GM18502 (cell line): ENCODE results near the gene GJC2.

ENCODE experiments used
- ATAC-seq: cut with Tn5 transposase; IDR thresholded peaks from one replicate; pipeline ENCODE4 v1.9.1; 2021; ENCODE audit warnings: mild to moderate bottlenecking; ENCODE audit not compliant: unreplicated experiment, poor library complexity

GJC2 gene

DNA sequence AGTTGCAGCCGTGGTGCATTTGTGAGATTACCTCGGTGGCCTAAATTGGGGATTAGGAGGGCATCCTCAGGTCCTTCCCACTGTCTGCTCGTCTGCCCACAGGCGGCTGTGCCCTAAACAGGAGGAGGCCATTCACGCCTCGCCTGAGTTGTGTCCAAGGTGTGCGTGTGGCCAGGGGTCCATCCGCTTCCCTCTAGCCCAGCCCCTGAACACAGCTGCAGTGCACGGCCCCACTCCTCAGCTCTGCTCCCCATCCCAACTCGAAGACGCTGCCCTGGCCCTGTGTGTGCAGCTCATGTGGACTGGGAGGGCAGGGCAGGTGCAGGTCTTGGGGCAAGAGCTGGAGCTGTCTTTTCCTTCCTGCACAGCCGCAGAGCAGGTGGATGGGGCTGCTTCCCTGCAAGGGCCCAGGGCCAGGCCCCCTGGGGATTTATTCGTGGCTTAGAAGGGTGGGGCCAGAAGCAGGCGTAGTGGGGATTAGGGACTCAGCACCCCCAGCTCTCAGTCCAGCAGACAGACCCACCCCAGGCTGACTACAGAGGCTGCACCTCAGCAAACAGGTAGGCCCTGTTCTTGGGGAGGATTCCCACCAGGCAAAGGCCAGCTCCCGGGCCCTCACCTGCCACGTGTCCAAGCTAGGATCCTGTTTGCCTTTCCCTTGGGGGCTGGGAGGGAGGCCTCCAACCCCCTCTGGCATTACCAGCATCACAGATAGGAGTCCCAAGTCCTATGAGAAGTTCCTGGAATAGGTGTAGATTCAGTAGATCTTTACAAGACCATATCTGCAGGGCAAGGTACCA lies 5.3 kb upstream of the GJC2 start:
- no peak for ATAC-seq

DNA sequence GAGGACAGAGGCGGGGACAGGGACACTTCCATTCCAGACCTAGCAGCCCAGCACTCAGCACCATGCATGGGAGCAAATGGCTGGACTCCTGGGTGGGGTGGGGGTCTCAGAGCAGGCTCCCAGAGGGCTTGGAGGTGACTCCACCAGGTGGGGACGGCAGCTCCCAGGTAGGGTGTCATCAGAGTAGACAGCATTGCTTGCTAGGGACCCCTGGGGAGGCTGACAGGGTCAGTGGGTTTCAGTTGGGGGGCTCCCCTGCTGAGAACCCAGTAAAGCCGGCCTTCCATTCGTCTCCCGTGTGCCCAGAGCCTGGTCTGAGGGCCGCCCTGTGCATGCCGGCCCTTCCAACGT lies 4.8 kb upstream of the GJC2 start:
- no peak for ATAC-seq

DNA sequence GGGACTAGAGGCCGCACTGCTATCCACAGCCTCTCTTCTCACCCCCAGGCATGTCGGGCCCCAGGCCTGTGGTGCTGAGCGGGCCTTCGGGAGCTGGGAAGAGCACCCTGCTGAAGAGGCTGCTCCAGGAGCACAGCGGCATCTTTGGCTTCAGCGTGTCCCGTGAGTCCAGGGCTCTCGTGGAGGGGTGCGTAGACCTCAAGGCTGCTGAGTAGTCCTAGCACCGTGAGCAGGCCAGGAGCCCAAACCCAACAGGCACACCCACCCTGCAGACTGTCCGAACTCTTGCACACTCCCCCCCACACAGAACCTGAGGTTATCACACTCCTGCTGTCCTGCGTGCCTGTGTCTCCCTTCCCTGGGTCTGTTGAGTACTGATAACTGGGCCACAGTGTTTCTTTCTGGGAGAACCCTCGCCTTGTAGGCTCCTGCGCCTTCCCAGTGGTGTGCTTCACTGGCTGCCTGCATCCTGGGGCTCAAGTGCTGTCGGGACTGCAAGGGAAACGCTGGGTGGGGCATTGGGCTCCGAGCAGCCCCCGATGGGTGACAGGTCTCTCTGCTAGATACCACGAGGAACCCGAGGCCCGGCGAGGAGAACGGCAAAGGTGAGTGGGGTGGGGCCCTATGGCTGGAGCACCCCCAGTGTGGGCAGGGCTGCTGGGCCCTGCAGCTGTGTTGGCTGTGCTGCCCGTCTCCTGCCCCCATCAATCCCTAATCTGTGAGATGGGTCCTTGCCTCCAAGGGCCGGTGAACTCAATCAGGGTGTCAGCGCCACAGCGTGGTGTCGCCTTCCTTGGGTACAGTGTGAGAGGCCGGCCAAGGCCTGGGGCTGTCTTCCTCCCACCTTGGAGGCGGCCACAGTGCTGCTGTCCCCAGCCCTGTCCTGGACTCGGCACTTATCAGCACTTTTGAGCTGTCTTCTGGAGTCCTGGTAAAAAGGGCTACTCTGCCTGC lies 4.0 kb upstream of the GJC2 start:
- ATAC-seq = no peak

DNA sequence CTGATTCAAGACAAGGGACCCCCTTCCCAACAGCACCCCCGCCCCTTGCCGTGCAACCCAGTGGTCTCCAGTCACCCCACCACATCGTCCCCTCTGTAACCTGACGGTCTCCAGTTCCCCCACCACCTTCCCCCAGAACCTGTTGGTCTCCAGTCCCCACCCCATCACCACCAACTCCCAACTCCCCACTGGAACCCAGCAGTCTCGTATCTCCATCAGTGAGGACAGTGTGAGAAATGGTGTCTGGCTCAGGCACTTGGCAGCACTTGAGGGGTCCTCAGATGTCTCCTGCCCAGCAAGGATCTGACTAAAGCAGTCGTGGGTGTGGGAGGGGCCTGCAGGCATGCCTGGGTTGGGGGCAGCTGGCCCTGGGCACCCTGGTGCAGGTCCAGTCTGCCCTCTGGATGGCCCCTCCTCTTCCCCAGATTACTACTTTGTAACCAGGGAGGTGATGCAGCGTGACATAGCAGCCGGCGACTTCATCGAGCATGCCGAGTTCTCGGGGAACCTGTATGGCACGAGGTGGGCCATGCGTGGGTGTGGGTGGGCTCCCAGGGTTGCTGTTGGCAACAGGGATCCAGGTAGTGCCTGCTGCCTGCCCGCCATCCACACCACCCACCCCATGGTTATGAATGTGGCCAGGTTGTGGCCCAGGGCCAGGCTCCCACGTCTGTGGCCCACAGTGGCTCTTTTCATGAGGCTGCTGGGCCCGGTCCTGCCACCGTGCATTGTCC lies 3.1 kb upstream of the GJC2 start:
- no peak for ATAC-seq

DNA sequence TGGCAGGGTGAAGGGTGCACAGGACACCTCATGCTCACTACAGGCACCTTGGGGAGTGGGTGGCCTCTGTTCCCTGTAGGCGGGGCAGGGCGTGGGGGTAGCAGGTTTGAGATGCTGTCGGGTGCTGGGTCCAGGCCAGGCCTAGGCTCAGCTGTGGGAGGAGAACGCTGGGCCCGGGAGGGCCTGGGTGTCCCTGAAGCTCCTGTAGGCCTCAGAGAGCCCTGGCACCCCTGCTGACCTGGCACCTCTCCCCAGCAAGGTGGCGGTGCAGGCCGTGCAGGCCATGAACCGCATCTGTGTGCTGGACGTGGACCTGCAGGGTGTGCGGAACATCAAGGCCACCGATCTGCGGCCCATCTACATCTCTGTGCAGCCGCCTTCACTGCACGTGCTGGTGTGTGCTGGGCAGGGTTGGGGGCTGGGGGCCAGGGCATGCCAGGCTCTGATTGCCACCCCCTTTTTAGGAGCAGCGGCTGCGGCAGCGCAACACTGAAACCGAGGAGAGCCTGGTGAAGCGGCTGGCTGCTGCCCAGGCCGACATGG lies 2.5 kb upstream of the GJC2 start:
- no peak for ATAC-seq

DNA sequence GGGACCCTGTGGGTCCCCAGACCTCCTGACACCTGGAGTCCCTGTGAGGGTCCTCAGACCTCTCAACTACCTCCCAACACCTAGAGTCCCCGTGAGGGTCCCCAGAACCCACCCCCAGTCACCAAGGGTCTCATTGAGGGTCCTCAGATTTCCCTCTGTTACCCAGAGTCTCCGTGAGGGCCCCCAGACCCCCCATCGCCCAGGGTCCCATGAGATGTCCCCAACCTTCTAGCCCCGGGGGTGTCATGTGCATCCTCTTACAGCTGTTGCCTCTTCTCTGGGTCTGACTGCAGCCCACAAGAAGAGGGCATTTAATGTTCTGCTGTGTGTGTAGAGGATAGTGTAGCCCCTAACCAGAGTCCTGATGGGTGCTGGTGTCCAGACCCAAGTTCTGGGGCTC lies 2.0 kb upstream of the GJC2 start:
- ATAC-seq = no peak

DNA sequence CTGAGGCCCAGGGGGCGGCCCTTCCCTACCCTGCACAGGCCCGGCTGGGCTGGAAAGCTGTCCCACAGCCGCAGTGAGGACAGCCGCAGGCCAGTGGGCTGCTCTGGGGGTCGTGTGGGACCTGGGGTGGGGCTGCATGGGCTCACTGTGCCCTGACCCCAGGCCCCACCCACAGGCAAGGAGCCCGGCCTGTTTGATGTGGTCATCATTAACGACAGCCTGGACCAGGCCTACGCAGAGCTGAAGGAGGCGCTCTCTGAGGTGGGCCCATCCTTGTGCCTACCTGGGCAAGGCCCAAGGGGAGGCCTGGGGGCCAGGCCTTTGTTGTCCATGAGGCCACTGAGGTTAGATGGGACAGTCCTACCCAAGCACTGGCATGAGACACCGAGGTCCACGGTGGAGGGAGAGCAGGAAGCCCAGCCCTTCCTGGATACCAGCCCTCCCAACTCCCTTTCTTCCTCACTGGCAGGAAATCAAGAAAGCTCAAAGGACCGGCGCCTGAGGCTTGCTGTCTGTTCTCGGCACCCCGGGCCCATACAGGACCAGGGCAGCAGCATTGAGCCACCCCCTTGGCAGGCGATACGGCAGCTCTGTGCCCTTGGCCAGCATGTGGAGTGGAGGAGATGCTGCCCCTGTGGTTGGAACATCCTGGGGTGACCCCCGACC lies 1.4 kb upstream of the GJC2 start:
- no peak for ATAC-seq

DNA sequence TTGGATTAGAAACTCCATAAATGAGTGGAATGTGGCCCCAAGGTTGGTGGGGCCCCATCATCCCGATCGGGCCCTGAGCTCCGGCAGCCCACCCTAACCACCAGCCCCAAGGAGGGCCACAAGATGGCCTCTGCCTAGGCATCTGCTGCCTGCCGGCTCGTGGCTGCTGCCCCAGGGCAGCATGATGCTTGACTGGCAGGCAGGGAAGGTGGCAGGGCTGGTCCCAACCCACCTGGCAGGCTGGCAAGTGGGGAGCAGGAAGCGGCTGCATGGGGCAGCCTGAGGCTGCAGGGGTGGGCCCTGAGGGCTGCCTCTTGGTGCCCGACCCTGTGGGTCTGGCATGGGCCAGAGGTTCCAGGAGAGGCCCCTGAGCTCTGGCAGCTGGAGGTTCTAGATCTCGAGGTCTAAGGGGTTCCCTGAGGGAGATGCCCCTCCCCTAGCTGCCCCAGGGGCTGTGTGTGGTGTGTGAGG lies 760 bp upstream of the GJC2 start:
- no peak for ATAC-seq

DNA sequence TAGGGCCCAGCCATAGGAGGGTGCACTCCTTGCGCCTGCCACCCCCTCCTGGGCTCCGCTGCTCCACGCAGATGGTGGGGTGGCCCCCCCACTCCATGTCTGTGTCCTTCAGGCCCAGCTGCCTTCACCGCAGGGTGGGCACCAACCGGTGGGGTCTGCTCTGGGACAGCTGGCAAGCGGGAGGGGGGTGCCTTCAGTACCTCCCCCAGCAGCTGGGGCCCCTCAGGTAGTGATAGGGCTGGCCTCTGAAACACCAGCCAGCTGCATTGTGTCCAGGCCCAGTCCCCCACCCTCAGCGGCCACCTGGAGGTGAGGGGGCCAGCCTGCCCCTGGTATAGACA lies 360 bp downstream of the GJC2 start:
- no peak for ATAC-seq

DNA sequence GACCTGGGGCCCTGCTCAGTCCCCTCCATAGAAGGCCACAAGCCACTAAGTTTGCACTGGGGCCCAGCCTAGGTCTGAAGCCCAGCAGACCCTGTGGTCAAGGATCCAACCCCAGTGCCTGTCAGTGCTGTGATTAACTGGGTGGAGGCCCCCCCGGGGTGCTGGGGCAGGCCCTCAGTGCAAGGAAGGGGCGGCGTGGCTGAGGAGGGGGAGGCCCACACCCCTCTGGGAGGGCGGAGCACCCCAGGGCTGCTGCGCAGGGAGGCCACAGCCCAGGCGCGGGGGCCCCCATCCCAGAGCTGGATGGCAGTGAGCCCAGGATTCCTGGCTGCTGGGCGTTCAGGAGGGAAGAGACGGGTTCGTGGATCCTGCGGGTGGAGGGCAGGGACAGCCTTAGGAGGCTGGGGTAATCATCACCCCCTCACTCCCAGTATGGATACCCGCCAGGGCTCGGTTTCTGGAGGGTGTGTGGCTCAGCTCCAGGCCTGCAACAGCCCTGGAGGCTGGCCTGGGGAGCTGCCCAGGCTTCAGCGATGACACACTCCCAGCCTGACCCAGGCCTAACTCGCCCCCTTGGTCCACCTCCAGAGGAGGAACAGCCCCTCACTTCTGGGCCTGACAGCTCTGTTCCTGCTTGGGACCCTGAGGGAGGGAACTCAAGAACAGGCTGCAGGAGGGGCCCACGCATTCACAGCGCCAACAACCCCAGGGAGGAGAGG lies 890 bp downstream of the GJC2 start:
- no peak for ATAC-seq

DNA sequence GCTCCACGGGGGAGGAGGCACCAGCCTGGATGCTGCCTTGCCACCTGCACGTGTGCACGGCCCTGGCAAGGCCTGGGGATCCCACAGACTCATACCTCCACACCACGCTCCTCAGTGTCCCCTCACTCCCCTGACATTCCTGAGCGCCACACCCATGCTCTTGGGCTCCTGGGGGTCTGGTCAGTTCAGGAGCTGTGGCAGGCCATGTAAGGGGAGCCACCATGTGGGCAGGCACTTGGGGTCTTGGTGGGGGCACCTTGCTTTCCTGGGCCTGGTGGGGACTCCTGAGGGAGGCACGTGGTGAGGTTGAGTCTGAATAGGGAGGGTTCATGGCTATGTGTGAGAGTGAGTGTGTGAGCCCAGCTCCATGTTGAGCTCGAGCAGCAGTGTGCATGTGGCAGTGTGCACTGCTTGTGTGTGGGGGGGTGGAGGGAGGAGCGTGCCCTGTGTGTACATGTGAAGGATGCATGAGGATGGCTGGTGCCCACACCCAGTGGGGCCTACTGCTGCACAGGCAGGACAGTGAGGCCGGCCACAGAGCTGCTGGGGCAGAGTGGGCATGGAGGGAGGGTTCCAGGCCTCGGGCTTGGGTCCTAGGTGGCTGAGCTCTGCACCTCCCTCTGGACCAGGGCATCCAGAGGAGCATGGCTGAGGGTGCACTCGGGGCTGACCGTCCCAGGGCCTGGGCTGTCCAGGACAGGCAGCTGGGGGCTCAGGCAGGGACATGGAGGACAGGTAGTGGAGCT lies 1.6 kb downstream of the GJC2 start:
- no peak for ATAC-seq

DNA sequence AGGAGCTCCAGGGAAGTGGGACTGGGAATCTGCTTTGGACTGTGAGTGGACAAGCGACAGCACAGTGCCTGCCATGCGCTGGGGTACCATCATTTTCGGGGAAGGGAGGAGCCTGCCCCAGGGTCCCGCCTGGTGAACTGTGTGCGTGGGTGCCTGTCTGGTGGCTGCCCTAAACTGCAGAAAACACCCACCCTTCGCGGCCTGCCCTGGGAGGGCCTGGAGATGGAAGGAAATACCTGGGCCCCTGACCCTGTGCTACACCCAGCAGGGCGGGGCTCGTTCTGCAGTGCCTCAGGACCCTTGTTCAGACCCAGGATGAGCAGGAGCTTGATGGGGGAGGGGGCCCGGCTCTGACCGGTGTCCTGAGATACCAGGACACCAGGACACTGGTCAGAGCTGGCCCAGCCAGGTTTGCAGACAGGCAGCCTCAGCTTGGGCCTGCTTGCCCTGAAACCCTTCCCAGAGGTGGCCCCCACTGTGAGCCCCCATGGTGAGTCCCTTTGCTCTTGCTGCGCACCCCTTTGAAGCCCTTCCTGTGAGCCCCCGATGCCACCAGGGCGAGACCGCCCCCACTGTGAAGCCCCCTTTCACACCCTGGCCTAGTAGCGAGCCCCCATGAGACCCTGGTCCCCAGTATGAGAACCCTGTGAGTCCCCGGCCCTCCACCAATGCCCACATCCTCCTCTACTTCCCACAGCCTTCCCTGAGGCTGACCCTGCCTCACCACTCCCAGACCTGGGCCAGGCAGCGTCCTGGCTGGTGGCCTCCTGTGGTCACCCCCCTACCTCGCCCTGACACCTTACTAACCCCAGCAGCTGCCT lies 2.6 kb downstream of the GJC2 start:
- no peak for ATAC-seq

DNA sequence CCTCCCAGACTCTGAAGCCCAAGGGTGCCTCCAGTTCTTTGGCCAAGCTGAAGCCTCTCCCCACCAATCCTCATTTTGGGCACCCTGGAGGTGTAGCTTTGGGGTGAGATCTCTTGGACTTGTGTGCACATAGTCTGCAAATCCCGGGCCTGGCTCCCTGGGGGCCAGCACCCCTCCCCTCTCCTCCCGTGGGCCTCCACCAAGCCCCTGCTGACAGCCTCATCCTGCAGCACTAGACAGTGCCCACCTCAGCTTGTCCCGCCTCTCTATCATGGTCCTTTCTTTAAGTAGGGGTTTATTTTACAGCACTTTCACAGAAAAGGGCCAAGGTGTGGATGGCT lies 3.2 kb downstream of the GJC2 start:
- no peak for ATAC-seq

DNA sequence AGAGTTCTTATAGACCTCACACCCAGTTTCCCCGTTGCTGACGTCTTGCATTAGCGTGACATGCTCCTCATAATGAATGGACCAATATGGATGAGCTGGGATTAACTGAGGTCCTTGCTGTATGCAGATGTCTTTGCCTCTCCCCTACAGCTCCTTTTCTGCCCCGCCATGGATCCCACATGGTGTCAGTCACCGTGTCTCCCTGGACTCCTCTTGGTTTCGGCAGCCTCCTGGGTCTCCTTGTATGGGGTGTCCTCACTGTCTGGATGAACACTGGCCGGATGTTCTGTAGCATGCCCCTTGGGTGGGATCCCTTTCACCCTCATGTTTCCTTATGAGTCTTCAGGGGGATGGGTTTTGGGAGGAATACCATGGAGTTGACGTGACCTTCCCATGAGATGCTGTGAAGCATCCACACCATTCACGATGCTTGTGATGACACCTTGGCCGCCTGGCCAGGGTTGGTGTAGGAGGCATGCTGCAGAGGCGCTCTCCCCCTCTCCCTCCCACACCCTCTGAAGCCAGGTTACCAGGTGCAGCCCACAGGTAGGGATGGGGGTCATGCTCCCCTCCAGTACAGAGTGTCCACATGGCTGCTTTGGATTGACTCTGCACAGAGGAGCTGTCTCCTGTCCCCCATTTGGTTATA lies 4.4 kb downstream of the GJC2 start:
- no peak for ATAC-seq

DNA sequence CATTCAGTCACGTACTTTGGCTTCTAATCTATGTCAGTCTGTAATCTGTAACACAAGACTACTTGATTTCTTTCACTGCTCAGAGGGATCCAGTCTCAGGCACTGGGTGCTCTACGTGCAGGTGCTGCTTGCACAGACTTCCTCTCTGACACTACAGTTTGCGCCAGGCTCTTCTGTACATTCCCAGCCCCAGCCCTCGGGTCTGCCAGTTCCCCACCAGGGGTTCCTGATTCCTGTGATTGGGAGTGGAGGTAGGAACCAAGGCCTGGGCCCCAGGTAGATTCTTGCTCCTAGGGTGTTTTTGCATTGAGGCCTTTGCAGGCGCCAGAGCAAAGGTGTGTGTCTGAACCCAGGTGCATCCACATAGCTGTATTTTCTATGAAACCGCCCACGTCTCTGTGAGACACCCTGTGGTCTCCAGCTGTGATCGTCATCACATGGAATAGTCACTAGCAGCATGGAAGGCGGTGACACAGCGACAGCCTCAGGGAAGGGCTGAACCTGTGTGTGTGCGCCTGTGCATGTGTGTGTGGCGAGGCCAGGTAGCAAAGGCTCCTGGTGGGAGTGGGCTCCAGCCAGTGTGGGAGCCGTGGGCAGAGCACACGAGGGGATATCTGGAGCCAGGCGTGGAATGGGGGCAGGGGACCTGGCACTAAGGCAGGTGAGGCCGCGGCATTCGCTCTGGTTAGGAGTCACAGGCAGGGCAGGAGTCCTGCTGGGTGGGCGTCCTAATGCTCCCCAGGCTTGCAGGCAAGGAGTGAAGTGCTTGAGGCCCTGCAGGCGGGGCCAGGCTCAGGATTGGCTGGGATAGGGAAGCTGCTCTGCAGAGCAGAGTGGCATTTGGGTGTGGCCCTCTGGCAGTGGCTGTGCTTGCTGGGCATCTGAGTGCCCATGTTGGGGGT lies 5.2 kb downstream of the GJC2 start:
- no peak for ATAC-seq

DNA sequence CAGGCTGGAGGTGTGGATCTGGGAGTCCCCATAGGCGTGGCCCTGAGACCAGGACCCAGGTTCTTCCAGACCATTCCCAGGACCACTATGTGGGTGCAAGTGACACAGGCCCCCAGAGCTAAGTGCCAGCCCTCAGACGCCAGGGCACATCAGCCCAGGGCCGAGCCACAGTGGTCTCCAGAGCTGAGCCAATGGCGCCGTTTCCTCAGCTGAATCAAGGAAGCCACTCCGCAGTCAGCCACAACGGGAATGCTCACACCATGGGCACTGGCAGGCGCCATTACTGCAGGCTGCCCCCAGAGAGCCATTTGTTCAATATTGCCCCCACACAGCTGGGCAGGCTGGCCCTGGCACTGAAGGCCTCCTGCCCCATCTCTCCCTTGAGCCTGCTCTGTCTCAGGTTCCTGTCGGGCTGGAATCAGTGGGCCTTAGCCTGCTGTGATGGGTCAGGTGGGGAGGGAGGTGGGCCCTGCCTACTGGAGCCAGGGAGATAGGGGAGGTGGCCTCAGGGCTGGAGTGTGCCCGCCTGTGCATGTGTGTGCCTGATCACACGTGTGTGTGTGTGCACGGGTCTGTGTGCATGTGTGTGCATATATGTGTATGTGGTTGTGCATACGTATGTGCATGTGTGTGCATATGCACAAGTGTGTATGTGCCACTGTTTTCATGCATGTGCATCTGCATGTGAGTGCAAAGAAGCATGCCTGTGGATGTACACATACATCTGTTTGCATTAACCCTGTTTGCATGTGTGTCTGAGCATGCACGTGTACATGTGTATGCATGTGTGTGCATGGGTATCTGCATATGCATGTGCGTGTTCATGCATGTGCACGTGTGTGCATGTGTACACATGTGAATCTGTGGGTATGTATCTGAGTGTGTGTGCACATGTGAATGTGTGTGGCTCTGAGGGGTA lies 6.1 kb downstream of the GJC2 start:
- ATAC-seq = no peak
